Memory B cell (primary cell): ENCODE data around the gene SETX.

Source experiments
- ATAC-seq: fragments of 150-1000 bp; cut with Tn5 transposase; 2 replicates; pipeline ENCODE4 v1.10.0; 2021; ENCODE audit warnings: low read depth, mild to moderate bottlenecking, moderate library complexity
- DNase-seq, 2 donors: peaks; one replicate each; pipeline ENCODE4 v3.0.0; 2022; ENCODE audit warnings: low spot score in 2 of 2
- H3K27ac Mint-ChIP-seq: one replicate; pipeline ENCODE4 v1.8.0; 2022; ENCODE audit warnings: mild to moderate bottlenecking, moderate library complexity, mixed read lengths
- H3K27me3 Mint-ChIP-seq: one replicate; pipeline ENCODE4 v1.8.0; 2022; ENCODE audit warnings: mixed read lengths
- H3K36me3 Mint-ChIP-seq: one replicate; pipeline ENCODE4 v1.8.0; 2022; ENCODE audit warnings: mild to moderate bottlenecking, mixed read lengths
- H3K4me1 Mint-ChIP-seq: one replicate; pipeline ENCODE4 v1.8.0; 2022; ENCODE audit warnings: mixed read lengths
- H3K4me3 Mint-ChIP-seq: one replicate; pipeline ENCODE4 v1.8.0; 2022; ENCODE audit warnings: mild to moderate bottlenecking, moderate library complexity, mixed read lengths
- H3K9me3 Mint-ChIP-seq: one replicate; pipeline ENCODE4 v1.8.0; 2022; ENCODE audit warnings: mixed read lengths

Gene SETX

DNA sequence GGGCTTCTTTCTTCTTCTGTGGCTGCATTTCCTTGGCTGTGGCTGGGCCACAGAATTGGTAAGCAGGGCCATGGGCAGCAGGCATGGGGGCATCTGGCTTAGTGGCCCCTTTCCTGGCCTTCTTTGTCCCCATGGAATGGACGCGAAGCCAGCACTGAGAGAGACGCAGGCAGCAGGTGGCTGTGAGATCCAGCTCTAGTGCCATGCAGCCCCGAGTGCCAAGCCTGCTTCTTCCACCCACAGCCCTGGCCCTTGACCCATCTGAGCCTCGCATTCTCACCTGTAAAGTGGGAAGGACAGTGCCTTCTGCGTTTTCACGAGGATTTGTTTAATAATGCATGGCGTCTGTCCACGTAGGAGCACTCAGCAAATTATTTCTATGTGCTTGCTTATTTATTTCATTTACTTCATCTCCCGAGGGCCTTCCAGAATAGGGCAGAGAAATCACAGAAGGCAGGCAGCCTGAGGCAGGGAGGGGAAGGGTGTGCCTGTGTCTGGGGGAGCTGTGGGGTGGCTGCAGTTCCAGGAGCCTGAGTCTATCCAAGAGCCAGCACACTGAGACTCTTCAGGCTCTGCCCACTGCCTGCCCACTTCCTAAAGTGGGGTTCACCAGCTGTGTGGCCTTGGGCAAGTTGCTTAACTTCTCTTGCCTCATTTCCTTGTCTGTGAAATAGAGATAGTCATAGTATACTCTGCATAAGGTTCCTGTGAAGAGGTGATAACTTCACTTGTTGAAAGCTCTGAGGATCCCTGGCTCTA lies 137.7 kb downstream of the SETX start:
- DNase-seq, result no peak
- H3K4me3 Mint-ChIP-seq, result no peak overlapping the region
- no peak overlapping the region for H3K27ac Mint-ChIP-seq
- no peaks in the 10 kb centered on the region for H3K36me3 Mint-ChIP-seq
- no peak for ATAC-seq
- no peaks in the 10 kb centered on the region for H3K4me1 Mint-ChIP-seq
- peaks cover 12% of the 10 kb centered on the region for H3K27me3 Mint-ChIP-seq
- no peaks in the 10 kb centered on the region for H3K9me3 Mint-ChIP-seq

DNA sequence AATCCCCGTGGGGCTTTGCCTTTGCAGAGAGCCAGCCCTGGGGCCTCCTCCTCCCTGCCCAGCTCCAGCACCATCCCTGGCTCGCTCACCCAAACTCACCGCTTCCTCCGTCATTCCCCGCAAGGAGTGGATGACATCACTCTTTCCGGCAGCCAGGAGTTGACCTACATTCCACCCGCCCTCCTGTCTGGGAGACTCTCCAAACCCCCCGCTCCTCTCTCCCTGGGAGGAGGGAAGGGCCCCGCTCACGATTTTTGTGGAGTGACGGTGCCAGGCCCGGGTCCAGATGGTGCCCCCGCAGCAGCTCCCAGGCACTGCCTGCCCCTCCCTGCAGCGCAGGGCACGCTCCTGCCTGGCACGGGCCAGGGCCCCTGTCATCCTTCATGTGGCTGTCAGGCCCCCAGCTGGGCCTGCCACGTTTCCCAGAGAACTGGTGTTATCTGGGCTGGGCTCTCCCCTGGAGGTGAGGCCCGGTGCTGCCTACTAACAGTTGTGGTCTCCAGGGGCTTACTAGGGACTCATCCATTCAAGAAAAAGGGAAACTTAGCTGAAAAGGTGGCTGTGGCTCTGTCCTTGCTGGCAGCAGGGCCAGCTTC lies 140.7 kb downstream of the SETX start:
- Mint-ChIP-seq H3K27me3 (peaks cover 10% of the 10 kb centered on the region), H3K4me3 (no peak overlapping the region), H3K4me1 (no peaks in the 10 kb centered on the region), H3K36me3 (no peaks in the 10 kb centered on the region), H3K27ac (no peak overlapping the region), H3K9me3 (no peaks in the 10 kb centered on the region)
- DNase-seq, result no peak
- ATAC-seq, result no peak

GRCh38 chr9:132211570-132211969 lies 143.2 kb downstream of the SETX start:
- Mint-ChIP-seq H3K36me3 (no peaks in the 10 kb centered on the region), H3K4me1 (no peaks in the 10 kb centered on the region), H3K9me3 (no peaks in the 10 kb centered on the region), H3K27ac (no peak overlapping the region), H3K4me3 (no peak overlapping the region), H3K27me3 (peaks cover 17% of the 10 kb centered on the region)
- ATAC-seq (no peak), DNase-seq (no peak)
